Measurements from ENCODE around the gene INHBB. TPM values are rescaled to one million over a fixed set of nuclear protein-coding genes. Genes with fewer than 3 reads are reported as not detected.

Gene INHBB
- polyA plus RNA-seq, 3 donors: 0.09 to 0.27 TPM; not detected in 1

DNA sequence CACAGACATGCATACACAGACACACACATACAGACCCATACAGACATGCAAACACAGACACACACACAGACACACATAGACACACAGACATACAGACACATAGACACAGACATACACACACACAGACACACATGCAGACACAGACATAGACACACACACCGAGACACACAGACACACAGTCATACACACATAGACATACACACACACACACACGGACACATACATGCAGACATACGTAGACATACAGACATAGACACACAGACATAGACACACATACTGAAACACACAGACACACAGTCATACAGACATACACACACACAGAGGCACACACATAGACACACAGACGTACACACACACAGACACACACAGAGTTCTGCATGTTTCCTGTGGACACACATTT lies 26.9 kb downstream of the INHBB start:
- no peak for DNase-seq (ENCODE audit: extremely low read depth in 1 of 11, low read depth in 9 of 11, low spot score in 4 of 11)

GRCh38 chr2:120373424-120373823 lies 27.5 kb downstream of the INHBB start:
- DNase-seq (ENCODE audit: extremely low read depth in 1 of 11, low read depth in 9 of 11, low spot score in 4 of 11): no peak

DNA sequence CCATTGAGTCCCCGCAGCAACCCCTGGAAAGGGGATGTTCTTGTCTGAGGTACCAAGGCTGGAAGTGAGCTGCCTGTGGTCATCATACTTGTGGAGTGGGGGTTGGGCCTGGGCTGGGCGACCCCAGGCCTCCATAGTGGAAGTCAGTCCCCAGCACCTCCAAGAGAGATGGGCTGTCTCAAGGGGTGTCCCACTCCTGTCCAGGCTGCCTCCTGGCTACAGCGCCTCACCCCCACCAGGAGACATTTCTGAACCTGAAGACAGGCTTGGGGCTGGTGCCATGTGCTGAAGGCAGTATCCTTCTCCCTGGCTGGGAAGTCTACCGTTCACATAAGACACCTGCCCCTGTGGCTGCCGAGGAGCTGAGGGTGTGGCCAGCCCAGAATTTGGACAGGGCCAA lies 28.9 kb downstream of the INHBB start:
- no peak for DNase-seq (ENCODE audit: extremely low read depth in 1 of 11, low read depth in 9 of 11, low spot score in 4 of 11)

- no peak for DNase-seq (ENCODE audit: extremely low read depth in 1 of 11, low read depth in 9 of 11, low spot score in 4 of 11)
These were observed 29.5 kb downstream of the INHBB start for GRCh38 chr2:120375251-120376020.

DNA sequence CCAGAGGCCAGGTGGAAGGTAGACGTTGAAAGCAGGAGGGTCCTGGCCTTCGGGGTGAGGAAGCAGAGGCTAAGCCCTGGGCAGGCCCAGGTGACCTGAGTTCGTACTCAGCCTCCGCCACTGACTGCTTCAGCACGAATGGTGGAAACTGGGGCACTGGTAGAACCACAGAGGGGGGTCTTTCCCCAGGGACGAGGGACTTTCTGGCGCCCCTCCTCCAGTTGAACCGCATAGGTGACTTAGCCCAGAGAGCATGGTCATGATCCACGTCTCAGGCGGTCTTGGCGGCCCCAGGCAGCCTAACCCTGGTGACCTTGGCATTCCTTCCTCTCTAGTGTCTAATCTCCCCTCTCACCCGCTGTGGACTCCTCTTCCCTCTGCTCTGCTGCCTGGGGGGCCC lies 30.2 kb downstream of the INHBB start:
- no peak for DNase-seq (ENCODE audit: extremely low read depth in 1 of 11, low read depth in 9 of 11, low spot score in 4 of 11)

GRCh38 chr2:120376679-120377640 lies 31.0 kb downstream of the INHBB start:
- no peak for DNase-seq (ENCODE audit: extremely low read depth in 1 of 11, low read depth in 9 of 11, low spot score in 4 of 11)

DNA sequence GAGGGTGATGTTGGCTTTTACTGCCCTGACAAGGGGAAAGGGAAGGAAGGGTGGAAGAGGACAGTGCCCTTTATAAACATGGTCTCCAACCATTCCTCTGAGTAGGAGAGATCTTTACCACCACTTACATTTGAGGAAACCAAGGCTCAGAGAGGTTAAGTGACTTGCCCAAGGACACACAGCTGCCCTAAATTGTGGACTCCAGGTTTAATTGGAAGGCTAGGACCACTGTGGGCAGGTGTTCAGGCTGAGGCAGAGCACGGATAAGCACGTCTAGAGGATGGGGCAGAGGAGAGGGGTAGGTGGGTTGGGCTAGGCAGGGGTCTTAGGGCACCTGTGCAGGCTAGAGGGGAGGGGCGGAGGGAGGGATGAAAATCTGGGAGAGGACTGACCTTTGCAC lies 32.7 kb downstream of the INHBB start:
- DNase-seq (ENCODE audit: extremely low read depth in 1 of 11, low read depth in 9 of 11, low spot score in 4 of 11): no peak

- no peak for DNase-seq (ENCODE audit: extremely low read depth in 1 of 11, low read depth in 9 of 11, low spot score in 4 of 11)
These were observed 34.3 kb downstream of the INHBB start for GRCh38 chr2:120379916-120380893.

DNA sequence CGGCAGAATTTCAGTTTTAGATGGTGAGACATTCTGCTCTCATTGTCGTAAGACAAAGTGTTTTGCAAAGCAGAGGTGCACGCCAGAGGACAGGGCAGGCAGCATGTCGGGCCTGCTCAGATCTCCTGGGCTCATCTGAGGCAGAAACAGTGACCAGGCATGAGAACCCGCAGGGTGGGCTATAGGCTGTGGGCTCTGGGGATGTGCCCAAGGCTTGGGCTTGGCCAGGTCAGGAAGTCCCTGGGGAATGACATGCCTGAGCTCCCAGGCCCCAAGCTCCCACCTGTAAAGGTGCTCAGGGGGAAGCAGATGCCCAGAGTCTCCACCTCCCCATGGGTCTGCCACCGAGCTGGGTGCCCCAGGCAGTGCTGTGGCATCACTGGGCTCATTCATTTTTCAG lies 35.3 kb downstream of the INHBB start:
- no peak for DNase-seq (ENCODE audit: extremely low read depth in 1 of 11, low read depth in 9 of 11, low spot score in 4 of 11)

DNA sequence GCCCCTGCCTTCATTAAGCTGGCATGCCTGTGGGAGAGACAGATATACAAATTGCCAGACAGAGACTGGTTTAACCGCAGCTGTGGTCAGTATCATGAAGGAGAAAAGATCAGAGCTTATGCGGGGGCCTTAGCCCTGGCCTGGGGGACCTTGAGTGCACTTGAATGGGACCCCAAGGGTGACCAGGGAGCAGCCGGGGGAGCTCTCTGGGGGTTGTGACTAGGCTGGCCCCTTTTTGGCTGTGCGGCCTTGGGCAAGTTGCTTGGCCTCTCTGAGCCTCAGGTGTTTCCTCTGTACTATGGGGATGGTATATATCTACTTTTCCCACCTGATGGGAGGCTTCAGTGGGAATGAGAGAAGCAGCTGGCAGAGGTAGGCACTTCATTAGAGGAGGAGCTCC lies 35.7 kb downstream of the INHBB start:
- no peak for DNase-seq (ENCODE audit: extremely low read depth in 1 of 11, low read depth in 9 of 11, low spot score in 4 of 11)

GRCh38 chr2:120382541-120383144 lies 36.7 kb downstream of the INHBB start:
- no peak for DNase-seq (ENCODE audit: extremely low read depth in 1 of 11, low read depth in 9 of 11, low spot score in 4 of 11)

- DNase-seq (ENCODE audit: extremely low read depth in 1 of 11, low read depth in 9 of 11, low spot score in 4 of 11): no peak
These were observed 37.3 kb downstream of the INHBB start for GRCh38 chr2:120383191-120383590.

DNA sequence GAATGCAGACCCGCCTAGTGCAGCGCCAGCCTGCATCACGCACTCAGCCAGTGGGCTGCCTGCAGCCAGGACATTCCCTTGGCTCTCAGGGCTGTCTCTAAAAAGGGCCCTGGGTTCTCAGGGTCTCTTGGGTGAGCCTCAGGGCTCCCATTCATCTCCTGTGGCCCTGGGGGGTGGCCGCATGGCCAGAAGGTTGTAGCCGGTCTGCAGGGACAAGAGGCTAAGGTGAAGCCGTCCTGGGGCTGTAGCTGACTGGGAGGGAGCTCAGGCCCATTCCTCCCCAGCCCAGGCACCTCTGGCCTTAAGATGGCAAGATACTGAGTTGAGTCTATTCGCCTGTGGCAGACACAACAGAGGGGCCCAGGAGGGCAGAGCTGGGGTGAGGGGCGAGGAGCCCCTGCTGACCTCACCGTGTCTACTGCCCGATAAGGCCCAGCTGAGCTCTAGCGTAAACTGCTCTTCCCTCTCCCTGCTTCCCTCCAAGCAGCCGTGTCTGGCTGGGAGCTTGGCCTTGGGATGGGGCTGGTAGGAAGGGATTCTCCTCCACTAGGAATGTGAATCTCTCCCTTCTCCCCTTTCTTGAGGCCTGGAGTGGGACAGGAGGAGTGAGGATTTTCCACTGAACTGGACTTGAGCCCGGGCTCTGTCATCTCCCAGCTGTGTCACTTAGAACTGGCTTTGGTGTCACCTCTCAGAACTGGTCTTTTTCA lies 37.9 kb downstream of the INHBB start:
- DNase-seq (ENCODE audit: extremely low read depth in 1 of 11, low read depth in 9 of 11, low spot score in 4 of 11): peak in 1 of 11 donors; percentile 20

GRCh38 chr2:120384486-120385354 lies 38.8 kb downstream of the INHBB start:
- no peak for DNase-seq (ENCODE audit: extremely low read depth in 1 of 11, low read depth in 9 of 11, low spot score in 4 of 11)

- no peak for DNase-seq (ENCODE audit: extremely low read depth in 1 of 11, low read depth in 9 of 11, low spot score in 4 of 11)
These were observed 39.6 kb downstream of the INHBB start for GRCh38 chr2:120385355-120386127.

GRCh38 chr2:120388222-120389035 lies 42.5 kb downstream of the INHBB start:
- DNase-seq (ENCODE audit: extremely low read depth in 1 of 11, low read depth in 9 of 11, low spot score in 4 of 11): no peak
